SHP77 (cell line): ENCODE data around the gene PLEKHA8.

Experiments
- DNase-seq, 2 experiments: peaks; one replicate each; lab custom pipeline; 2025; lab: John Stamatoyannopoulos, UW

Gene PLEKHA8

DNA sequence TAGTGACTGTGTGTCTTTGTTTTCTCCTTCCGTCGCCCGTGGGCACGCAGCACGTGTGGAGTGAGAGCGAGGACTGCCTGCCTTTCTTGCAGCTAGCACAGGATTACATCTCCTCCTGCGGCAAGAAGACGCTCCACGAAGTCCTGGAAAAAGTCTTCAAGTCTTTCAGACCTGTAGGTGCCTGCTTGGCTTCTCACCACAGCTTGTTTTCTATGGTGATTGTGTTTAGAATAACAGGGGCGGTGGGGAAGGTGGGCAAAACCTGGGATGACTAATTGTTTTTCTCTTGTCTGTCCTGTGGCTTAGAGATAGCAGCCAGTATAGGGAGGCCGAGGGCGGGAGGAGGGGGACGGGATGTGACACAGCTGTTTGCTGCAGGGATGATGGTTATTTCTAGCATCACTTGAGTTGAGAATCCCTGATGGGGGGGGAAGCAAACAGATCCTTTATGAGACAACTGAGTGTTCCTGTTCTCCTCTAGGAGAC is 118.0 kb downstream of the PLEKHA8 start:
- peak; percentile 86 to 90 for DNase-seq

DNA sequence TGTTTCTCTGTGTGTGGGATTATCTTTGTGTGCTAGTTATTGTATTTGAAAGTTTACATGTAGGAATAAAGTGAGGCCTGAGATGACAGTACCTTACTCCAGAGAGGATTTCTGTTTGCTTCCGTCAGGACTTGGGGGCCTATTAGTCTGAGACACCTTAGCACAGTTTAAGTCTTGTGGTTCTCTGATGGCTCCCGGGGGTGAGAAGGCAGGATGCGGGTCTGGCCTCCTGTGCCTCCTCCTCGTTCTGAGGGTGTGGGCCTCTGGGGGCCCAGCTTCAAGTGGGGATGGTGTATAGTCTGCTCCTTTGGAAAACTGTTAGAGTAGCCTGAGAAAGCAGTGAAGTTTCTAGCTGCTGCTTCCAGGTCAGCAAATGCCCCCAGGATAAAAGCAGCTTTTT is 119.0 kb downstream of the PLEKHA8 start:
- DNase-seq = no peak

DNA sequence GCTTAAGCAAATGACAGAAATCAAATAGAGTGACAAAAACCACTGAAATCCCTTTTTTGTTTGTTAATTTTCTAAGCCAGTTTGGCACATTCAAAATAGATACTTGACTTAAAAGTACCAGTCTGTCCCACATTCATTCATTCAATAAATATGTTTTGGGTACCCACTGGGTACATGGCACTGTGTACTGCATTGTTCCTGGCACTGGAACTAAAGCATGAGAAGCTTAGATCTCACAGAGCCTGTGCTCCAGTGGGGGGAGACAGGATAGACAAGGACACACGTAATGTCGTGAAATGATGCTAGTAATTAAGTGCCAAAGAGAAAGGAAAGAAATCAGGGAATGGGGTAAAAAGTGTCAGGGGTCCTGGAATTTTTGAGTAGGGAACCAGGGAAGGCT is 119.6 kb downstream of the PLEKHA8 start:
- no peak for DNase-seq

DNA sequence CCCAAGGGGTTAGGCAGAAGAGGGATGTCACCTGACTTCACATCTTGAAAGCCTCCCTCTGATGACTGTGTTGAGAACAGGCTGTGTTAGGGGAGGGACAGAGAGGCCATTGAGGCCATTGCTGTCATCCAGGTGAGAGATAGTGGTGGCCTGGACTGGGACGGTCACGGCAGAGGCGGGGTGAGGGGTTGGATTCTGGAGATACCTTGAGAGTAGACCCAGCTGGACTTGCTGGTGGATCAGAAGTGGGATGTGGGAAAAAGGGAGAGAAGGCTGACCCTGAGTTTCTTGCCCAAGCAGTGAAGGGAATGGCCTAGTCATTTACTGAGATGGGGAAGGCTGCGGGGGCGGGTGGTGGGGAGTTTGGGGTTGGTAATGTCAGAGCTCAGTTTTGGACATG is 120.2 kb downstream of the PLEKHA8 start:
- no peak for DNase-seq

DNA sequence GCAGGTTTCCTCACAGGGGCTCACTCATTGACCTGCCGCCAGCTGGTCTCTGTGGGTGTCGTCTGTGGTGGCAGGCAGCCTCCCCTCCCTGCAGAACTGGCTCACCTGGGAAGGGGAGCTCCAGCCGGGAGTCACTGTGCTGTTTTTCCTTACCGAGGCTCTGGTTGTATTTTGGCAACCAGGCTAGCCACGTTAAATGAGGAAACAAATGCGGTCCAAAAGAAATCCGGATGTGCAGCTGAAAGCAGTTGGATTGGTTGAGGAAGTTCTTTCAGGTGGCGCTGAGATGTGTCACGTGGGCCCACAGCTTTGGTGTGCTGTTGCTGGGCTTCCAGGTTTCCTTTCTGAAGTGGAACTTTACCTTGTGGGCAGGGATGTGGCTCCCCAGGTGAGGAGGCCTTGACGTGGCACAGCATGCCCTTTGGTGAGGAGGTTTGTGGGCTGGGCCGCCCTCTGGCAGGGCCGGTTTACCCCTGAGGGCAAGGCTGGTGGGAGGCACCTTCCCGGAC is 120.8 kb downstream of the PLEKHA8 start:
- no peak for DNase-seq

DNA sequence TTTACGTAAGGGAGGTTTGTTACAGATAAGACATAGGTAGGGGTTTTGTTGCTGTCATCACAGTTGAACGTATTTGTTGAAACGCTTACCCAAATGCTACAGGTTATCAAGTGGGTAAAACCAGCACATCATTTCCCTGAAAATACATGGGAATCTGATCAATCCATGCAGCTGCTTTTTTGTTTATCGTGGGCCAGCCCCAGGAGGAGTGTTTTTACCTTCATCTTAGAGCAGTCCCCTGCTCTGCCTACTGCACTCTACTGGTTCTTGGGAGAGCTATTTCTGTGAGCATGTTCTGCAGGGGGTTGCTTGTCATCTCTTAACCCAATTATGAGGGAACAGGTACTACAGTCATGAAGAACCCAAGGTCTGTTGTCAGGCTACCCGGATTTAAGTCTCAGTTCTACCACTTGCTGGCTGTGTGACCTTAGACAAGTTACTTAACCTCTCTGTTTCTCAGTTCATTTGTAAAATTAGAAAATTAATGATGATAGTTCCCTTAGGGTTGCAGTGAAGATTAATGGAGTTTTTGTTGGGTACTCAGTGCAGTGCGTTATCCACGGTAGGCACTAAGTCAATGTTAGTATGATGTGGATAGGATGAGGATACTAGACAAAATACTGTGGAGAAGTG is 121.5 kb downstream of the PLEKHA8 start:
- no peak for DNase-seq

DNA sequence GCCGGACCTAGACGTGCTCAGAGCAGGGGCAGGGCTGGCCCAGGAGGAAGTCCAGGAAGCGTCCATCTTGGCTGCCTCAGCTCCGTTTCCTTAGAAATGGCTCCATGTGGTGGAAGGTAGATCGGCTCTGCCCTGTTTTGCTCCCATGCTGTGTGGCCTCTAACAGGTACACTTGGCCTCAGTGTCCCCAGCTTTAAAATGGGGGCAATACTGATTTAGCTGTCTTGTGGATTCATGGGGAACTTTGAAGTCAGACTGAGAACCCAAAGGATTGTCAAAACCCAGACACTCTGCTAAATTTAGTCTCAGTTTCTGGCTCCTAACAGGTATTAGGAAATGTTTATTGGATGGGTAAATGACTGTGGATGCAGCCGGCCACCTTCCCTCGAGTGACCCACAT is 122.5 kb downstream of the PLEKHA8 start:
- DNase-seq = no peak

DNA sequence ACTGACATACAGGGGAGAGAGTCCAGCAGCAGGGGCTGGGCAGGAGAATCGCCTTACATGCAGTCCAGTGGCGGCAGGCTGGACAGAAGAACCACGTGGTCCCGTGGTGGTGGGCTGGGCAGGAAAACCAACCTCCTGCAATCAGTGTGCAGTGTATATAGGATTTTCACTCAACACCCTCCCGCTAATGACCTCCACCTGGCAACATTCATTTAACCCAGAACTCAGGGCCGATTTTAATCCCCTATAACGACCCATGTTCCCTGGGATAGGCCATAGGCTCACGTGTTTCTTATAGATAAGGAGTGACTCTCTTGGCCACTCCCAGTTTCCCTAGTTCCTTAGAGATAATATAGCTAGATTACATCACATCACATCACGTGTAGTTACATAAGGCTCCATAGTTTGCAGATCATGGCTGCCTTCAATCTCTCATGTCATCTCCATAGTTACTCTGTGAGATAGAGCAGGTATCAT is 125.9 kb downstream of the PLEKHA8 start:
- no peak for DNase-seq

DNA sequence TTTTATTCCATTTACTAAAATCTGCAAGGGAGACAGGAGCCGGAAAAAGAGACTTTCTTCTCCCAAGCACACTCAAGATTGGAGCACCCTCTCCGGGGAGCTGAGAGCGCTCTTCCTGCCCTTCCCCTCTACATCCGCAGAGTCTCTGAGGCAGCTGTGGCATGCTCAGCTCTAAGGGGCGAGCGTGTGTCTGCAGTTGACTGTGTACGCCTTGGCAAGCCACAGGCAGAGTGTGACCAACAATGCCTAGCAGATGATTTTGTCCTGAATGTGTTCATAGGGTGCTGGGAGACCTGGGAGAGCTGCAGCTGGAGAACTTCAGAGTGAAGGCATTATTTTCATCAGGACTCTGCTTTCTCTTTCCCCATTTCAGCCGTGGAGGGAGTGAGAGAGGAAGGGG is 127.3 kb downstream of the PLEKHA8 start:
- no peak for DNase-seq

DNA sequence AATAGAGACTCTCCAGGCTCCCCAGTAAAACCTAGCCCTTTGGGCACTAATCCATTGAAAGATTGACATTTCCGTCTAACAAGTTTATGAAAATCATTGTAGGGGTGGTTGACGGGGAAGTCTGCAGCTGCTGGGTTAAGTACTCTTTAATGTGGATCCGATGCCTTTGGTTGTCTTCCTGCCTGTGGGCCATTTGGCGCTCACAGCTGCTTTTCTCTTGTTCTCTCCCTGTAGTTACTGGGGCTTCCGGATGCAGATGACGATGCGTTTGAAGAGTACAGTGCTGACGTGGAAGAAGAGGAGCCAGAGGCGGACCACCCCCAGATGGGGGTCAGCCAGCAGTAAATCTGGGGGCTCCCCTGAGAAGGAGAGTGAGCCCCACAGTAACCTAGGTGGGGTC is 129.0 kb downstream of the PLEKHA8 start:
- DNase-seq = no peak

DNA sequence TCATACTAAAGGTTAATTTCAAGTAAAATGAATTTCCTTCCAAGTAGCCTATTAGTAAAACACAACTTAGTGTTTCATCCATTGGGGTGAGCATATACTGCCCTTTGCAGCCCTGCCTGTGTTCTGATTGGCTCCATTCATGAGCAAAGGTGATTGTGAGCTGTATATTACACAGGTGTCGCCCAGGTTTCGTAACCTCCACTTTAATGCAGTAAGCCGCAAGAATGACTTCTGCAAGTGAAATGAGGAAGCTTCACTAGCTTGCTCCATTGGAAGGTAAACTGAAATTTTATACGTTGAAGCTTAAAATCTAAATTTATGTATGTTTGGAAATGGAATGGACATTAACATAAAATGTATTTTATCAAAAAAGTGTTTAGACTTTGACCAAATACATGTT is 131.0 kb downstream of the PLEKHA8 start:
- DNase-seq = no peak

DNA sequence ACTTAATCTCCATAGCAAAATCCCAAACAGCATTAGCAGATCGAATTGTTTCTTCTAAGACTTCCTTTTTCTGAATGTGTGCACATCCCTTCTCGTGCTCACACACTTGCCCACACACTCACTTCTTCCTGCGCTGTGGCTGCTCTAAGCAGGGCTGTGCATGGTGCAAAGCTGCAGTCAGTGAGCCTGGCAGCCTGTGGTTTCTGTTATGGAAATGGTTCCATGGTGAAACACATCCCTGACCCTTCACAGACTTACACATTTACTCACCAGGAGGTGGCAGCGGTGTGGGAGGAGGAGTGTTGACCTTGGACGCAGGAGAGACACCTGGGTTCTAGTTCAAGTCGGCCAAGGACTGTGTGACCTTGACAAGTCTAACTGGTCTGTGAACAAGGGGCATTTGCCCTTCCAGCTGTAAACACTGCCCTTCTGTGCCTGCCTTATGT is 131.5 kb downstream of the PLEKHA8 start:
- peak; percentile 31 to 71 for DNase-seq

DNA sequence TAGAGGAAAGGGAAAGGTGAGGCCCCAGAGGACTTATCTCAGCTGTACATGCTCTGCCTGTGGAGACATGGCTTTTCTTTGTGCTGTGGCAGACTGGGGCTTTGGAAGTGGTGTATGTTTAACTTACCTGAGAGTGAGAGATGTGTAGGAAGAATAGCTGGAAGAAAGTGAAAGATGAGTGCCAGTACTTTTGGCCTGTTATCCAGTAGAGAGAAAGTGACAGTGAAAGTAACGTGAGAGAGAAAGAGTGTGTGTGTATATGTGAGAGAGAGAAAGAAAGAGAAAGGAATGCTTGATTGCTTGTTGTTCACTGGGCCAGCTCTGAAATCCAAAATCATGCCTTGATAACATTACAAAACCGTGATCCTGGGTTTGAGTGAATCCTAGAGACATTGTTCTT is 132.1 kb downstream of the PLEKHA8 start:
- DNase-seq = no peak

DNA sequence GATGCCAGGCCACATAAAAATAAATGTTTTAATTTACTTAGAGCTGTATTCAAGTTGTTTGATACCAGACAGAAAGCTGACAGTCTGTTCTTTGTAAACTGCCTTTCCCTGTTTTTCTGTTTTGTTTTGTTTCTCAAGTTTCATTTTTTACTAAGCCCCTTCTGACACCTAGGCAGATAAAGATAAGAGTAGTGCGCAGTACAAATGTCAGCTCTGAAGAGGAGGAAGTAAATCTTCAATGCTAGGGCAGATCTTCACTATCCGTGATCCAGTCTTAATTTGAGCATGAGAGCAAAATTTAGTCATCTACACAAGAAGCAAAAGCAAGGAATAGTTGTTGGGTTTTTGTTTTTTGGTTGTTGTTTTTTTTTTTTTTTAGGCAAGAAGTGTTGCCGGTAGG is 133.9 kb downstream of the PLEKHA8 start:
- DNase-seq = no peak

DNA sequence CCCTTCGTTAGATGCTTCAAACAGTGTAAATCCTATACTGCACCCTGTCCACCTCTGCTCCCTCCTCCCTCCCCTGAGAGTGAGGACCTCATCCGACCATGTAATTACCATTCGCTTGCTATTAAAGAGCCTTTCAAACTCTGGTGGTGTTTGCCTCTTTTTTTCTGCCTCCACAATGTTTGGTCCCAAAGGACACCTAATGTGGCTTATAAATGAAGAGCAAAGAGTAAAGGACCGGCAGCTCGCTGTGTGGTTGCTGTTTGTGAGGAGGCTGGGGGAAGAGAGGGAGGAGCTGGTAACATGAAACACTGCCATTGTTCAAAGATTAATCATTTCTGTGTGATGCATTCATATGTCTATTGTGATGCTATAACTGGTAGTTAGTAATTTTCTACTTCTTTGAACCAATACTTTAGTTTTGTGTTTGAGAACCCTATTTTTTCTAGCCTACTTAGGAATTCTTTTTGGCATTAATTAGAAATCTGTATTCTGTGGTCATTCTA is 134.5 kb downstream of the PLEKHA8 start:
- no peak for DNase-seq

DNA sequence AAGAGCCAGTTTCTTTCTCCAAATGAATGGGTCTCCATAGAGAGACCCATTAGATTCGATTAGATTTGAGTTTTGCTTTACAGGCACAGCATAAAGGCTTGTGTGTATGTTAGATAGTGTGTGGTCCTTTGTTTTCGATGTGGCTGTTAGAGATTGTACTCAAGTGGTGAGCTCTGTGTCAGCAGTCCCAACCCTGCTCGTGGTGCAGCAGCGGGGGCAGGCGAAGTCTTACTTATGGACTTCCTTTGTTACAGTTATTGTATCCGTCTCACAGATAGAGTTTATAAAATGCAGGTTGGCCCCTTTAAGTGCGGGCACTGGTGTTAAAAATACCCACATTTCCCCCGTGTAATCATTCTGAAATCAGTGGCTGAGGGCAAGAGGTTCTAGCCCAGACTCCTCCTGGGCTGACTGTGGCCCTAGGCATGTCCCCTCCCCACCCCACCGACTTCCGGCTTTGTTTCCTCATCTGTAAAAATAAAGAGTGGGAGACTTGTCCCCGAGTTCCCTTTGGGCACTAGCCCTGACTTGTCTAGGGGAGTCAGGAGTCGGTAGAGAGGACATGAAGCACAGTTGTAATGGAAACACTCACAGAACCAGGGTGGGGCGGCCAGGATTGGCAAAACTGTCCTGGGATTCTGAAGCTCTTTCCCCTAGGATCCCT is 135.2 kb downstream of the PLEKHA8 start:
- DNase-seq = no peak

DNA sequence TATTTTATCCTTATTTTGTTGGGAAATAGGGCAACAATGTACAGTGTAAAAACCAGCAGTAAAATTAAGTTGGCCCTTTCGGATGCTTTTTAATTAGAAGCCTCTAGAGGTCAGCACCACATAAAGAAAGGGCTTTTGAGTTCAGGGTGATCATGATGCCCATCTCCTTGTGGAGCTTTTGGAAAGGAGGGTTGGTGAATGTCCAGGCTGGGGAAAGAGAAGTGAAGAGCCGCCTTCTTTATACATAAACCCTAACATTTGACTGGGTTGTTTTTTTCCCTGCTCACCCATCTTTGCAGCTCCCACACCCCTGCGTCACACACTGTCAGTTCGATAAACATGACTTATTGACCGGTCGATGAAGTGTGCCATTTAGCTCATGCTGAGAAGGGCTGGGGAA is 136.4 kb downstream of the PLEKHA8 start:
- DNase-seq = peak; percentile 70 to 73

DNA sequence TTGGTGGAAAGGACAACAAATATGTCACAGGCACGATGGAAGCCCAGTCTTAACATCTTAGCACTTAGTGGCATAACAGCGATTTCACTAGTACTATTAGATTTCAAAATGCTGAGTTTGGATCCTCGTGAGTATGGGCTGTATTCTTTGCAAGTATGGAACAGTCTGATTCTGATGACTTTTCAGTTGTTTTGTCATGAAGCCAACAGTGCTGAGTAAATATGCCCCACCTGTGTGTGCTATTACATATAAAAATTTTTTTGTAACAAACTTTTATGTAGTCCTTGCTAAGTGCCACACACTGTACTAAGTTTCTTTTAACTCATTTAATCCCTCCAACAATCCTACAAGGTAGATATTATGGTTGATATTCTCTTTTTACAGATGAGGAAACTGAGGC is 137.4 kb downstream of the PLEKHA8 start:
- no peak for DNase-seq

DNA sequence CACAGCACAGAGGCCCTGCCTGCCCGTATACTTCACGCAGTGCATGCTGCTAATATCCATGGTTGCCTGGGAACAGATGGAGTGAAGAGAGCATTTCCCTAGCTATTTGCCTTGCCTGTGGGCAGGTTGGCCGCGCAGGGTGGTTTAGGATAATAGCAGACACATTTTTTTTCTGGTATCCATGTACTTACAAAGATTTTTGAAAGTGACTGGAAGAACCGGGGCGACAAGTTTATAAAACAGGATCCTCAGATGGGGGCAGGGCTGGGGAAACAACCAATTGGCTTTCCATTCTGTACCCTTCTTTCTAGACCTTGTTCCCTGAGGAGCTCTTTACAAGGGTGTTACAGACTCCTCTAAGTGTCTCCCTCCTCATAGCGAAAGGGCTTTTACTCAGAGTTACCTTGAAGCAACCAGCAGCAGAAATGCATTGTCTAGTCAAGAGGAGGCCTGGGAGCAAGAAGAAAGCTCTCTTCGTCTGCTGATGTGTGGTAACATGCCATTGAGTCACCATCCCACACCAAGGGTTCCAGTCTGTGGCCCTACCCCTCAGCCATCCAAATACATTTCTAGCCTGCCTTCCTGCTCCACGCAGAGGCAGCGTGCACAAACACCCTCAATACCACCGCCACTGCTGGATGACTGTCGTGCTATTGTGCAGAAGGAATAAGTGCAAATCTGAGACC is 138.1 kb downstream of the PLEKHA8 start:
- DNase-seq = no peak

DNA sequence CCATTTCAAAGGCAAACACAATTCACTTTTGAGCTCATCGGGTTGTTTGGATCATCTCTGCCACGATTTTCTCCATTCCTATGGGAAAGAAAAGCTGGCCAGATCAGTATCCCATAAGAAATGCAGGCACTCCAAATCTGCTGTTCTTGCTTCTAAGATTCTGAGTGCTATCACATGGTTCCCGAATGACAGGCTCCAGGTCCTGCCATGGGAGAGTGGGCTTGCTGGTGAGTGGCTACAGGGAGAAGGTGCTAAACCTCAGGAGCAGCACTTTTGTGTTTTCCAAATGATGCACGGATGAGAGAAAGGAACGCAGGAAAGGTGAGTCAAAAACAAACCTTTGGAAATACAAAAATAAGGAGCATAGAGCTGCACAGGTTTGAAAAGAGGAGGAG is 138.6 kb downstream of the PLEKHA8 start:
- no peak for DNase-seq

DNA sequence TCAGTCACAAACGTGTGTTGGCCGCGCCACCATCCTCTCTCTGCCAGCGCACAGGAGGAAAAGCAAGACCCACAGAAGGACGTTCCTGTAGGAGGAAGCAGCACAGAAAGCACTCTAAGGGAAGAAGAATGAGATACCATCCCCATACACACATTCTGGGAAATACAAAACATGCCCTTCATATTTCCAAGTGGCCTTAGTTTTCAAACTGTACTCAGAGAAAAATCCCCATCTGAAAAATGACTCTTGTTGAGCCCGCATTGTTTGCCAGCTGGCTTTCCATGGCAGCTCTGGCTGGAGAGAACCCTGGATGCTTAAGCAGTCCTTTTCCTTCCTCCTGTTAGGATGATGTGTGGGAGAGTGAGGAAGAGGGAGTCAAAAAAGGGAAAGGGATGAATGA is 139.7 kb downstream of the PLEKHA8 start:
- no peak for DNase-seq

DNA sequence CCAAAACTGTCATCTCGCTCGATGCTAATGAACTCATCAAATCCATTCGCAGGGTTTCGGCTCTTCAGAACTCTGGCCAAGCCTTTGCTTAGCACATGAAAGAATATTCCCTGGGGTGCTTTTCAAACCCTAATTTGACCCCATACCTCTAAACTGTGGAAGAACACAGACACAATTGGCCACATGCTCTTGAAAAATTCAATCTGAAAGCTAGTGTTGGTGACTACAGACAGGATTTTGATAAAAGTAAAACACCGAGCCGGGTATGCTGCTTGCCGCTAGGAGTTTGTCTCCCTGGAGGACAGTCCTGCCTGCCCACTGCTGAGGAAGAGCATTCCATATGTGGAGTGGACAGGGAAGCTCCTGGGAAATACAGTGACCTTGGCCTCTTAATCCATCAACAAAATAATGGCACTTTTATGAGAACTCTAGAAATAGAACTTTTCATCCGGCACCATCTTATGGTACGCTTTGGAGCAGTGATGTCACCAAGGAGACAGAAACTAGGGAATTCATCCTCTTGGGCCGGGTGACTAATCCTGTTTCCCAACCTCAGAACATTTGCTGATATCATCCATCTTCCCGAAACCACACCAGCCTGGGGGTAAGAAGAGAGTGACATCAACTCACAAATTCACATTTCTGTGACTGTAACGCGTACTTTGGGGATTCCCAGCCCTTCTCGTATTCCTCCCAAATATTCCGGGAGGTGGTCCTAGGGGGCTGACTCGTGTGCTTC is 140.8 kb downstream of the PLEKHA8 start:
- DNase-seq = no peak
